Stomach (tissue), 9 donors: ENCODE data around the gene HLCS. TPM values are rescaled to one million over a fixed set of nuclear protein-coding genes. Genes with fewer than 3 reads are reported as not detected.
A peak's percentile ranks its signal among the peaks of the same experiment; 100 is the strongest.

Experiments used
- DNase-seq, 2 donors: peaks; one replicate each; pipeline versions ENCODE4 v3.0.0 to v3.0.0-alpha.2; 2013 to 2019
- H3K27ac ChIP-seq, 5 donors: fragments of 200-600 bp in 4 of 5; sonication (generic) in 4 of 5; one replicate each; pipeline ENCODE4 v1.5.1; 2013 to 2019; ENCODE audit warnings: mild to moderate bottlenecking in 1 of 5, moderate library complexity in 1 of 5
- H3K27me3 ChIP-seq, 3 donors: fragments of 200-600 bp; sonication (generic); one replicate each; pipeline ENCODE4 v1.5.1; 2017 to 2019; ENCODE audit warnings: mixed run types in 1 of 3
- H3K36me3 ChIP-seq, 4 donors: fragments of 200-600 bp; sonication (generic); 1 replicate in 3 of 4; 2 replicates in 1 of 4; pipeline ENCODE4 v1.5.1; 2016 to 2019
- H3K4me1 ChIP-seq, 4 donors: fragments of 200-600 bp; sonication (generic); one replicate each; pipeline ENCODE4 v1.5.1; 2016 to 2019
- H3K4me3 ChIP-seq, 4 donors: fragments of 200-600 bp; sonication (generic) in 3 of 4; one replicate each; pipeline ENCODE4 v1.5.1; 2016 to 2019; ENCODE audit warnings: mild to moderate bottlenecking in 1 of 4
- H3K9me3 ChIP-seq, 4 donors: fragments of 200-600 bp; sonication (generic); one replicate each; pipeline ENCODE4 v1.5.1; 2016 to 2019
- EP300 ChIP-seq: sonication (generic); formaldehyde crosslinking; IDR thresholded peaks from one replicate; pipeline ENCODE4 v1.6.1; 2017; ENCODE audit warnings: antibody characterized with exemption
- POLR2A ChIP-seq, 4 donors: fragments of 450-650 bp; IDR thresholded peaks; one replicate each; pipeline ENCODE4 v1.6.1; 2016; ENCODE audit warnings: antibody characterized with exemption in 4 of 4, control low read depth in 2 of 4, mild to moderate bottlenecking in 1 of 4, moderate library complexity in 1 of 4
- POLR2AphosphoS5 ChIP-seq, 3 donors: sonication (generic); formaldehyde crosslinking; IDR thresholded peaks; one replicate each; pipeline ENCODE4 v1.6.1; 2016; ENCODE audit warnings: antibody characterized with exemption in 3 of 3
- WGBS, 5 donors: extraction: QIAGEN DNeasy Blood & Tissue Kit in 3 of 5; methylation state at CpG; one replicate each; pipeline versions ENCODE4 v1.1.5 to v1.1.7; 2013 to 2018; 5-methylcytosine and 5-hydroxymethylcytosine counted together
- intact Hi-C: fragments of 100-400 bp; cut with DNase I; formaldehyde crosslinking; loops from one replicate; pipeline ENCODE4 v1.15.1; 2023; ENCODE audit warnings: low total_unique reads
- polyA plus RNA-seq, 3 donors: library from polyadenylated mRNA; stranded (reverse); fragments of 200-250 nt; gene quantifications; one replicate each; pipeline ENCODE4 v1.2.3, GENCODE V29; 2013
- total RNA-seq, 5 donors: library from RNA; depleted of rRNA; stranded (reverse); fragments of >200 nt; gene quantifications; one replicate each; pipeline versions ENCODE4 v1.1.0 to v1.2.3, GENCODE V29; 2014 to 2016
- TF ChIP-seq, protein P1 (sequence below), 7 experiments: fragments of 450-650 bp in 4 of 7; fragments of 200-600 bp in 3 of 7; sonication (generic) in 3 of 7; IDR thresholded peaks; one replicate each; pipeline ENCODE4 v1.5.1; 2016 to 2019; ENCODE audit warnings: antibody characterized with exemption in 7 of 7, control low read depth in 2 of 7, mild to moderate bottlenecking in 1 of 7
- donor health status: healthy with polysubstance abuse.
- donor health status: Bipolar disorder and iron deficiency.
- donor health status: healthy.

Gene HLCS
- total and polyA plus RNA-seq, 8 donors: 2.3 to 35.1 (median 13.9) TPM

DNA sequence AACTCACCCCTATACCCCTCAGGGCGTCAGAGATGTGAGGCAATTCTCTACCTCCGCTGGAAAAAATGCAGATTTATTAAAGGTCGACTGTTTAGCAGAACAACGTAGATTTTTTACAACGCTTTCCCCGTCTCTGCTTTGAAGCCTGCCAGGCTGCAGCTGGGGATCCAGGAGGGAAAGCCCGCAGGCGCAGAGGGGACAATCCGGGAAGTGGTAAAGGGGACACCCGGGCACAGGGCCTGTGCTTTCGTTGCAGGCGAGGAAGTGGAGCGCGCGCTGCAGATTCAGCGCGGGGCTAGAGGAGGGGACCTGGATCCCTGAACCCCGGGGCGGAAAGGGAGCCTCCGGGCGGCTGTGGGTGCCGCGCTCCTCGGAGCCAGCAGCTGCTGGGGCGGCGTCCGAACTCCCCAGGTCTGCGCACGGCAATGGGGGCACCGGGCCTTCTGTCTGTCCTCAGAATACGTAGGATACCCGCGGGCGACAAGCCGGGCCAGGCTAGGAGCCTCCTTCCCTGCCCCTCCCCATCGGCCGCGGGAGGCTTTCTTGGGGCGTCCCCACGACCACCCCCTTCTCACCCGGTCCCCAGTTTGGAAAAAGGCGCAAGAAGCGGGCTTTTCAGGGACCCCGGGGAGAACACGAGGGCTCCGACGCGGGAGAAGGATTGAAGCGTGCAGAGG lies 262.1 kb downstream of the HLCS start:
- peak overlapping the region; percentile 30 to 89 (median 55) for H3K27ac ChIP-seq
- peaks cover 37 to 100% (median 100%) of the 10 kb centered on the region in 3 donors for H3K27me3 ChIP-seq
- peak in 1 of 2 donors; percentile 25 for DNase-seq
- H3K9me3 ChIP-seq: no peaks in the 10 kb centered on the region
- no peaks in the 10 kb centered on the region for H3K36me3 ChIP-seq
- H3K4me3 ChIP-seq: peak overlapping the region; percentile 17 to 69 (median 44)
- intact Hi-C loops: no loop called here
- H3K4me1 ChIP-seq: peaks cover 63 to 83% (median 78%) of the 10 kb centered on the region in 4 donors
- TF ChIP-seq POLR2A (IDR thresholded peaks at IDR 0.05) (no peak), POLR2AphosphoS5 (IDR thresholded peaks at IDR 0.05) (no peak), EP300 (no peak)
- TF ChIP-seq, protein P1, sequence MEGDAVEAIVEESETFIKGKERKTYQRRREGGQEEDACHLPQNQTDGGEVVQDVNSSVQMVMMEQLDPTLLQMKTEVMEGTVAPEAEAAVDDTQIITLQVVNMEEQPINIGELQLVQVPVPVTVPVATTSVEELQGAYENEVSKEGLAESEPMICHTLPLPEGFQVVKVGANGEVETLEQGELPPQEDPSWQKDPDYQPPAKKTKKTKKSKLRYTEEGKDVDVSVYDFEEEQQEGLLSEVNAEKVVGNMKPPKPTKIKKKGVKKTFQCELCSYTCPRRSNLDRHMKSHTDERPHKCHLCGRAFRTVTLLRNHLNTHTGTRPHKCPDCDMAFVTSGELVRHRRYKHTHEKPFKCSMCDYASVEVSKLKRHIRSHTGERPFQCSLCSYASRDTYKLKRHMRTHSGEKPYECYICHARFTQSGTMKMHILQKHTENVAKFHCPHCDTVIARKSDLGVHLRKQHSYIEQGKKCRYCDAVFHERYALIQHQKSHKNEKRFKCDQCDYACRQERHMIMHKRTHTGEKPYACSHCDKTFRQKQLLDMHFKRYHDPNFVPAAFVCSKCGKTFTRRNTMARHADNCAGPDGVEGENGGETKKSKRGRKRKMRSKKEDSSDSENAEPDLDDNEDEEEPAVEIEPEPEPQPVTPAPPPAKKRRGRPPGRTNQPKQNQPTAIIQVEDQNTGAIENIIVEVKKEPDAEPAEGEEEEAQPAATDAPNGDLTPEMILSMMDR (IDR thresholded peaks at IDR 0.05): no peak
- 19 to 39% (median 24%) methylated on average over 26 to 49 of the region's 49 CpGs for WGBS, 5 donors

DNA sequence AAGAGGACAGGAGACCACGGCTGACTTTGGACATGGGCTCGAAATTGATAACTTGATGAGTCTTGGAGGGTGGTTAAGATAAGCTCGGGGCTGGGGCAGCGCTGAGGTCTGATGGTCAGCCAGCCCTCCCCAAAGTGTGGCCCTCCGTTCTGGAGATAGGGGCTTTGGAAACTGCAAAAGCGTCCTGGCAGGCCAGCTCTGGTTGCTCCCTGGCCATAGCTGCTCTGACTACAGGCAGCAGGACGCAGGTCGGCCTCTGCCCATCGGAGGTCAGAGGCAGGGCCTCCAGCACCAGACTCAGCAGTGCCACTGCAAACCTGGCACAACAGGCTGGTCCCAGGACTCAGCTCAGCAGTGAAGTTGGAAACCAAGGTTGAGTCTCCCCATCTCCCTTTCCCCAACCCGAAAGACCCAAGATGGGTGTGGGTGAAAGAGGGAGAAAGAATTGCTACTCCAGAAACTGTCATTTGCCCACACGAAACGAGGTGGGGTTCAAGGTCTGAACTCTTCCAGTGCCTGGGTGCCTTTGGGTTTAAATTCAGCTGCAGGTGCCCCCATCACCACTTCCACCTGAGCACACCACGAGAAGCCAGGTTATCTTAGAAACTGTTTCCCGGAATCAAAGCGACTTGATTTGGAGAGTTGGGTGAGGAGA lies 262.7 kb downstream of the HLCS start:
- TF ChIP-seq, protein P1 (IDR thresholded peaks at IDR 0.05): no peak
- TF ChIP-seq POLR2A (IDR thresholded peaks at IDR 0.05): no peak
- no peak for TF ChIP-seq POLR2AphosphoS5 (IDR thresholded peaks at IDR 0.05)
- TF ChIP-seq EP300: no peak
- Histone ChIP-seq H3K27me3 (peaks cover 33 to 100% (median 100%) of the 10 kb centered on the region in 3 donors), H3K27ac (peak overlapping the region in 4 of 5 donors; percentile 28 to 89 (median 62)), H3K4me3 (peak overlapping the region in 3 of 4 donors; percentile 34 to 69 (median 54)), H3K36me3 (no peaks in the 10 kb centered on the region), H3K4me1 (peaks cover 66 to 83% (median 78%) of the 10 kb centered on the region in 4 donors), H3K9me3 (no peaks in the 10 kb centered on the region)
- no peak for DNase-seq
- intact Hi-C loops: no loop called here
- 22 to 44% (median 31%) methylated on average over 12 to 15 of the region's 15 CpGs for WGBS, 5 donors

DNA sequence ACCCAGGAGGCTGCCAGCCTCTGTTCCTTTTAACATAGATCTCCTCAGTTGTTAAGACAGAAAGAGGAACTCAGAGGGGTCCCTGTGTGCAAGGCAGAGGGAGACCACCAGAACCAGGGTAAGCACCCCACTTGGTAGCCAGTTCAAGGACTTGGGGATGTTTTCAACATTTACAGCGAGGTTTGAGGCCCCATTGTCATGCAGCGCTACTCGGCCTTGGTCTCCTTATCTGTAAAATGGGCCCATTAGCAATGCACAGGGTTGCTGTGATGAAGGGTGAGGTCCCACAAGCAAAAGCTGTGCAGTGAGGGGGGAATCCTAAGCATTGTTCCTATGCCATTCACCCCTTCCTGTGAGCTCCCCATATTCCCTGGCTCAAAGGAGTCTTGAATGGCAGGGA lies 263.3 kb downstream of the HLCS start:
- DNase-seq: no peak
- intact Hi-C loops: no loop called here
- WGBS, 5 donors: 36 to 93% (median 62%) methylated on average over 3 of the region's 3 CpGs
- Histone ChIP-seq H3K27me3 (peaks cover 36 to 100% (median 100%) of the 10 kb centered on the region in 3 donors), H3K4me1 (peaks cover 66 to 83% (median 78%) of the 10 kb centered on the region in 4 donors), H3K27ac (peak overlapping the region in 2 of 5 donors; percentile 88 to 89), H3K4me3 (peak overlapping the region in 2 of 4 donors; percentile 54 to 69), H3K36me3 (no peaks in the 10 kb centered on the region), H3K9me3 (no peaks in the 10 kb centered on the region)
- TF ChIP-seq EP300 (no peak), POLR2A (IDR thresholded peaks at IDR 0.05) (no peak), POLR2AphosphoS5 (IDR thresholded peaks at IDR 0.05) (no peak)

DNA sequence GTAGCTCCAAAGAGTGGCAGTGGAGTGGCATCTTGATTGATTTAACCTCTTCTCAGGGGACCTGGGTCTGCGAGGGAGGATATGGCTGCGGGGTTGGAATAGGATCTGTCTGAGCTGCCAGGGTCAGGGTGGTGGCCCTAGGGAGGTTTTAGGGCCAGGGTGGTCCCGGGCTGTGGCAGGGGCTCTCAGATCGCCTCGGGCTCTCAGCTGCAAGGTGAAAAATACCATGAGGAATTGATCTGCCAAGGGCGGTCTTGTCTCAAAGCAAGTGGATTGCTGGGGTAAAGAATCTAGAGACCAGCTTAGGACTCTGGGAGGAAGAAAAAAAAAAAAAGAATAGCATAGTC lies 263.9 kb downstream of the HLCS start:
- Histone ChIP-seq H3K9me3 (no peaks in the 10 kb centered on the region), H3K27me3 (peaks cover 37 to 100% (median 100%) of the 10 kb centered on the region in 3 donors), H3K4me1 (peaks cover 66 to 83% (median 78%) of the 10 kb centered on the region in 4 donors), H3K4me3 (peak overlapping the region; percentile 47 to 69 (median 54)), H3K36me3 (no peaks in the 10 kb centered on the region), H3K27ac (peak overlapping the region; percentile 21 to 89 (median 88))
- no peak for TF ChIP-seq POLR2A (IDR thresholded peaks at IDR 0.05)
- no peak for TF ChIP-seq POLR2AphosphoS5 (IDR thresholded peaks at IDR 0.05)
- TF ChIP-seq EP300: no peak
- TF ChIP-seq, protein P1 (IDR thresholded peaks at IDR 0.05): no peak
- WGBS, 5 donors: 30 to 63% (median 31%) methylated on average over 6 of the region's 6 CpGs
- intact Hi-C loops: no loop called here
- DNase-seq: no peak
